DND-41 (cell line): ENCODE results near the gene LTN1.

Source experiments
- CTCF ChIP-seq: IDR thresholded peaks from 2 replicates; pipeline ENCODE4 v1.5.1; 2012; ENCODE audit warnings: borderline replicate concordance, low read length, moderate library complexity, mild to moderate bottlenecking; ENCODE audit not compliant: poor library complexity, severe bottlenecking; ENCODE audit errors: extremely low read depth
- EZH2 ChIP-seq: IDR thresholded peaks from 3 replicates; pipeline ENCODE4 v1.6.1; 2012; ENCODE audit warnings: borderline replicate concordance, low read depth, mild to moderate bottlenecking, moderate library complexity, low read length, inconsistent platforms; ENCODE audit not compliant: severe bottlenecking

DNA sequence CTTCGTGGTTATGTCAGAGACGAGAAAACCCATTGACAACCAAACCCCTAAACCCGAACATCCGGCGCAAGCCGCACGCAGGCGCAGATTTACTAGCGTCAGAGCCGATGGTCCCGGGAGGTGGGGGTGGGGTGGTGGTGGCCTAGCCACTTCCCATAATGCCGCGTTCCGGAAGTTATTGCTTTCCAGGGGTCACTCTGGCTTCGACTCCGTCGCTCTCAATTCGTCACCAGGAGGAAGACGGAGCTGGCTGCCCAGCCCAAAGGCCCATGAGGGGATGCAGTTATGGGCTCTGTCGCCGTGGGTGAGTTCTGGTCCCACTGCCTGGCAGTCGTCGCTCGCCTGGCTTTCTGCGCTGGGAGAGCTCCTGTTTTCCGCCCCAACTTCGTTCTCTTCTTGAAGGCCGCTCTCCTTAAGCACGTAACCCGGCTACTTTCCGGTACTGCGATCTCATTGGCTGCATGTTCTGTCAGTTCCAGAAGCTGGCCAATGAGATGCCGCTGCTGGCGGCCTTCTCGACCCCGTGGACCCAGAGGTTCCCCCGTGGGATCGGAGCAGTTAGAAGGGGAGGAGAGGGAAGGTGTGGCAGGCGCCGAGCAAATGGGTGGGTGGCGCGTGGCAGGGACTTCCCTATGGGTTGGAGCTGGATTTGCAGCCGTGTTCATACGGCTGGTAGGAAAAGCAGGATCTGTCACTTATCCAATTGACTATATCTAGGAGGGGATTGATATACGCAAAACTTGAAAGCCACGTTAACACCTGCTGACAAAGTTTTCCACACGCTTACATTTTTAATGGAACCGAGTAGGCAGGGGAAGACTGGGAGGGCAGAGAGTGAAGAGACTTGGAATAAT is 32.0 kb upstream of the LTN1 start, which contains the start of gene USP16:
- TF ChIP-seq CTCF: no peak
- TF ChIP-seq EZH2: no peak
